Measurements from ENCODE around the gene DESI2.

DNA sequence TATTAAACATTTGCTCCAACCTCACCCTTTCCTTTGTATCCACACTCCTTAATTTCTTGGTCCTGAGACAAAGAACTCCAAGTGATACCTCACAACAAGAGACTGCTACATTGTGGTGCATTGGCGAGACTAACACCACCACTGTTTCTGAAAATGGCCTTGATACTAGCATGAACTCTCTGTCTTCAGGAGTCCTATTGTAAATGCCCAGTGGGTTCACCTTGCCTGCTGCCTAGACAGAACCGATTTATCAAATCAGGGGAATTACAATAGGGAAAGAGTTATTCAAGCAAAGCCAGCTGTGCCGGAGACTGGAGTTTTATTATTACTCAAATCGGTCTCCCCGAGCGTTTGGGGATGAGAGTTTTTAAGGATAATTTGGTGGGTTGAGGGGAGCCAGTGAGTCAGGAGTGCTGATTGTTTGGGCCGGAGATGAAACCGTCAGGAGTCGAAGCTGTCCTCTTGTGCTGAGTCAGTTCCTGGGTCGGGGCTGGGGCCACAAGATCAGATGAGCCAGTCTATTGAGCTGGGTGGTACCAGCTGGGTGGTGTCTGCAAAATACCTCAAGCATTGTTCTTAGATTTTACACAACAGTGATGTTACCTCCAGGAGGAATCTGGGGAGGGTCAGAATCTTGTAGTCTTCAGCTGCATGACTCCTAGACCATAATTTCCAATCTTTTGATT is 83.1 kb downstream of the DESI2 start:
- TF ChIP-seq EZH2 (IDR thresholded peaks at IDR 0.05; ENCODE audit: insufficient read depth, poor library complexity, severe bottlenecking) = no peak
- no peak for TF ChIP-seq EZH2phosphoT487 (IDR thresholded peaks at IDR 0.05; ENCODE audit: insufficient read depth, low read depth)
